Activated T-helper 2 cell treated with anti-CD3 and anti-CD28 coated beads, Interferon-gamma antibody, Interleukin-2, Interleukin-4, amounts not matched to agents 10 μg/mL and 5 μg/mL and 100 μg/mL, durations not matched to agents 14 hours and 24 hours and 36 hours (primary cell): ENCODE data around the gene STAMBPL1. TPM values are rescaled to one million over a fixed set of nuclear protein-coding genes. Genes with fewer than 3 reads are reported as not detected.

Experiments used
- DNase-seq: peaks from one replicate; pipeline ENCODE4 v3.0.0; 2021; ENCODE audit warnings: low spot score
- H3K27ac Mint-ChIP-seq: one replicate; pipeline ENCODE4 v1.8.0; 2021; ENCODE audit warnings: mixed read lengths
- H3K27me3 Mint-ChIP-seq: one replicate; pipeline ENCODE4 v1.8.0; 2021; ENCODE audit warnings: low read depth, mixed read lengths
- H3K36me3 Mint-ChIP-seq: one replicate; pipeline ENCODE4 v1.8.0; 2021; ENCODE audit warnings: low read depth, mixed read lengths
- H3K4me1 Mint-ChIP-seq: one replicate; pipeline ENCODE4 v1.8.0; 2021; ENCODE audit warnings: low read depth, mixed read lengths
- H3K4me3 Mint-ChIP-seq: one replicate; pipeline ENCODE4 v1.8.0; 2021; ENCODE audit warnings: low read depth, mild to moderate bottlenecking, moderate library complexity, mixed read lengths
- H3K9me3 Mint-ChIP-seq: one replicate; pipeline ENCODE4 v1.8.0; 2021; ENCODE audit warnings: mixed read lengths
- intact Hi-C: fragments of 100-400 bp; cut with micrococcal nuclease; formaldehyde crosslinking; loops from one replicate; pipeline ENCODE4 v1.15.1; 2023
- total RNA-seq: library from RNA; stranded (reverse); gene quantifications from 2 replicates; pipeline ENCODE4 v1.2.3, GENCODE V29; 2022

STAMBPL1 gene
- total RNA-seq, 1 donor from 2014 or later: 44.2 TPM

- Mint-ChIP-seq H3K4me3 (no peak overlapping the region), H3K27ac (no peak overlapping the region), H3K27me3 (no peaks in the 10 kb centered on the region), H3K4me1 (peaks cover 17% of the 10 kb centered on the region), H3K36me3 (no peaks in the 10 kb centered on the region), H3K9me3 (no peaks in the 10 kb centered on the region)
- no peak for DNase-seq
- intact Hi-C loops: no loop called here
Measured at GRCh38 chr10:88971221-88972061, 91.4 kb downstream of the STAMBPL1 start.

Other genes starting within 250 kb of the STAMBPL1 start
- not detected in 2 replicates for gene LIPF, start 215.8 kb upstream of the STAMBPL1 start, total RNA-seq
- gene LIPK, start 174.0 kb upstream of the STAMBPL1 start, total RNA-seq: not detected in 2 replicates
- not detected in 2 replicates for gene LIPN, start 120.2 kb upstream of the STAMBPL1 start, total RNA-seq
- not detected in 2 replicates for gene LIPM, start 77.5 kb upstream of the STAMBPL1 start, total RNA-seq
- gene ANKRD22, start 28.4 kb upstream of the STAMBPL1 start, total RNA-seq: not detected in 2 replicates
- gene ACTA2, start 72.5 kb downstream of the STAMBPL1 start, total RNA-seq: 11.3 and 11.9 TPM in 2 replicates
- 20.7 and 22.5 TPM in 2 replicates for gene FAS, start 110.6 kb downstream of the STAMBPL1 start, total RNA-seq